Measurements from ENCODE around the gene SLC25A18.
"Not testable (repeated sequence)": the region's sequence is repeated elsewhere in the genome, so short reads cannot be mapped to it uniquely, and the experiment has no call there.

Gene SLC25A18, protein sequence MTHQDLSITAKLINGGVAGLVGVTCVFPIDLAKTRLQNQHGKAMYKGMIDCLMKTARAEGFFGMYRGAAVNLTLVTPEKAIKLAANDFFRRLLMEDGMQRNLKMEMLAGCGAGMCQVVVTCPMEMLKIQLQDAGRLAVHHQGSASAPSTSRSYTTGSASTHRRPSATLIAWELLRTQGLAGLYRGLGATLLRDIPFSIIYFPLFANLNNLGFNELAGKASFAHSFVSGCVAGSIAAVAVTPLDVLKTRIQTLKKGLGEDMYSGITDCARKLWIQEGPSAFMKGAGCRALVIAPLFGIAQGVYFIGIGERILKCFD

GRCh38 chr22:17562906-17563870 is at the start of gene SLC25A18:
Gene SLC25A18 (plus strand): TSS chr22:17563498. CDS start chr22:17579945, 16,447 bp downstream.
- H3K27ac ChIP-seq (ENCODE audit: low read length): peak within 1 kb of the TSS; percentile 40
- peaks cover 21% of the 10 kb centered on the region for H3K36me3 ChIP-seq (ENCODE audit: insufficient read depth, low read depth, low read length)
- peak within 1 kb of the TSS; percentile 66; the same call in 1 of the 2 replicates for H3K9ac ChIP-seq (ENCODE audit: low read depth, low read length)
- H3K4me1 ChIP-seq (ENCODE audit: insufficient read depth, low read length): peaks cover 23% of the 10 kb centered on the region; the same call in 1 of the 2 replicates
- H3K9me3 ChIP-seq (ENCODE audit: insufficient read depth, low read depth, low read length): no peaks in the 10 kb centered on the region
- peak within 1 kb of the TSS; percentile 30; the same call in 1 of the 2 replicates for H3K4me3 ChIP-seq (ENCODE audit: low read length)
- H3K27me3 ChIP-seq (ENCODE audit: insufficient read depth, low read length): no peaks in the 10 kb centered on the region

- Histone ChIP-seq H3K9ac (ENCODE audit: low read depth, low read length) (no peak overlapping the region), H3K27me3 (ENCODE audit: insufficient read depth, low read length) (no peaks in the 10 kb centered on the region), H3K9me3 (ENCODE audit: insufficient read depth, low read depth, low read length) (no peaks in the 10 kb centered on the region), H3K36me3 (ENCODE audit: insufficient read depth, low read depth, low read length) (peaks cover 81% of the 10 kb centered on the region), H3K4me3 (ENCODE audit: low read length) (no peak overlapping the region), H3K27ac (ENCODE audit: low read length) (no peak overlapping the region), H3K4me1 (ENCODE audit: insufficient read depth, low read length) (no peaks in the 10 kb centered on the region)
Observed at GRCh38 chr22:17513612-17514011, 49.7 kb upstream of the SLC25A18 start.

DNA sequence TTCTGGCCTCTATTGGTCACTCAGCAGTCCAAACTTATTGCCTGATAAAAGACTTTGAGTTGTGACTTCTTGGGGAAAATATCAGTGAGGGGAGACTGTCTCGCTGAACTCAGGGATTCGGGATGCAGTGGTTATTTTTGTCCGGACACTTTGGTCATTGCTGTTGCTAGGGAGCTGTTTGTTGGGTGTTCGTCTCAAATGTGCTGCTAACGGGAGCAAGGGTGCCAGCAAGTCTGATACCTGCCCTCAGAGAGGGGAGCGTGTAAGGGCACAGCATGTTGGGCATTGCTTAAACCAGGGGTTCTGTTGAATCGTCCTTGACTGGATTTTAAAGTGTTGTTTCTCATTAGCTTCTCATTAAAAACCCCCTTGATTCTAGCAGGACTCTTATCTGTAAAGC is 49.2 kb upstream of the SLC25A18 start:
- Histone ChIP-seq H3K4me3 (ENCODE audit: low read length) (no peak overlapping the region), H3K27ac (ENCODE audit: low read length) (no peak overlapping the region), H3K27me3 (ENCODE audit: insufficient read depth, low read length) (no peaks in the 10 kb centered on the region), H3K9ac (ENCODE audit: low read depth, low read length) (no peak overlapping the region), H3K36me3 (ENCODE audit: insufficient read depth, low read depth, low read length) (peaks cover 80% of the 10 kb centered on the region), H3K4me1 (ENCODE audit: insufficient read depth, low read length) (no peaks in the 10 kb centered on the region), H3K9me3 (ENCODE audit: insufficient read depth, low read depth, low read length) (no peaks in the 10 kb centered on the region)

GRCh38 chr22:17518406-17518805 is 44.9 kb upstream of the SLC25A18 start:
- no peak overlapping the region for H3K27ac ChIP-seq (ENCODE audit: low read length)
- H3K4me1 ChIP-seq (ENCODE audit: insufficient read depth, low read length): no peaks in the 10 kb centered on the region
- no peak overlapping the region for H3K9ac ChIP-seq (ENCODE audit: low read depth, low read length)
- no peaks in the 10 kb centered on the region for H3K27me3 ChIP-seq (ENCODE audit: insufficient read depth, low read length)
- no peaks in the 10 kb centered on the region for H3K9me3 ChIP-seq (ENCODE audit: insufficient read depth, low read depth, low read length)
- H3K4me3 ChIP-seq (ENCODE audit: low read length): no peak overlapping the region
- H3K36me3 ChIP-seq (ENCODE audit: insufficient read depth, low read depth, low read length): peaks cover 50% of the 10 kb centered on the region

GRCh38 chr22:17521971-17522370 is 41.3 kb upstream of the SLC25A18 start:
- peaks cover 66% of the 10 kb centered on the region for H3K36me3 ChIP-seq (ENCODE audit: insufficient read depth, low read depth, low read length)
- H3K9ac ChIP-seq (ENCODE audit: low read depth, low read length); H3K27ac ChIP-seq (ENCODE audit: low read length); H3K4me3 ChIP-seq (ENCODE audit: low read length); H3K9me3 ChIP-seq (ENCODE audit: insufficient read depth, low read depth, low read length); H3K27me3 ChIP-seq (ENCODE audit: insufficient read depth, low read length); H3K4me1 ChIP-seq (ENCODE audit: insufficient read depth, low read length): not testable (repeated sequence)

- no peak overlapping the region for H3K27ac ChIP-seq (ENCODE audit: low read length)
- no peaks in the 10 kb centered on the region for H3K4me1 ChIP-seq (ENCODE audit: insufficient read depth, low read length)
Observed at GRCh38 chr22:17523925-17524324, 39.4 kb upstream of the SLC25A18 start.

GRCh38 chr22:17536269-17536668 is 27.0 kb upstream of the SLC25A18 start:
- Histone ChIP-seq H3K36me3 (ENCODE audit: insufficient read depth, low read depth, low read length) (peaks cover 65% of the 10 kb centered on the region), H3K4me1 (ENCODE audit: insufficient read depth, low read length) (peaks cover 9% of the 10 kb centered on the region; the same call in 1 of the 2 replicates), H3K4me3 (ENCODE audit: low read length) (no peak overlapping the region), H3K27ac (ENCODE audit: low read length) (no peak overlapping the region), H3K9ac (ENCODE audit: low read depth, low read length) (no peak overlapping the region), H3K9me3 (ENCODE audit: insufficient read depth, low read depth, low read length) (no peaks in the 10 kb centered on the region), H3K27me3 (ENCODE audit: insufficient read depth, low read length) (no peaks in the 10 kb centered on the region)

More at GRCh38 chr22:17523925-17524324, 39.4 kb upstream of the SLC25A18 start:
- H3K27me3 ChIP-seq (ENCODE audit: insufficient read depth, low read length): no peaks in the 10 kb centered on the region
- no peaks in the 10 kb centered on the region for H3K9me3 ChIP-seq (ENCODE audit: insufficient read depth, low read depth, low read length)
- peaks cover 67% of the 10 kb centered on the region for H3K36me3 ChIP-seq (ENCODE audit: insufficient read depth, low read depth, low read length)
- H3K4me3 ChIP-seq (ENCODE audit: low read length): no peak overlapping the region
- no peak overlapping the region for H3K9ac ChIP-seq (ENCODE audit: low read depth, low read length)

GRCh38 chr22:17537155-17537554 is 26.1 kb upstream of the SLC25A18 start:
- Histone ChIP-seq H3K9ac (ENCODE audit: low read depth, low read length) (0 out of 2 replicates have a peak overlapping the region, but pooled peaks have one; percentile 3), H3K27me3 (ENCODE audit: insufficient read depth, low read length) (no peaks in the 10 kb centered on the region), H3K4me1 (ENCODE audit: insufficient read depth, low read length) (peaks cover 9% of the 10 kb centered on the region; the same call in 1 of the 2 replicates), H3K27ac (ENCODE audit: low read length) (peak overlapping the region; percentile 55), H3K36me3 (ENCODE audit: insufficient read depth, low read depth, low read length) (peaks cover 65% of the 10 kb centered on the region), H3K9me3 (ENCODE audit: insufficient read depth, low read depth, low read length) (no peaks in the 10 kb centered on the region), H3K4me3 (ENCODE audit: low read length) (no peak overlapping the region)

GRCh38 chr22:17540481-17540880 is 22.8 kb upstream of the SLC25A18 start:
- Histone ChIP-seq H3K9ac (ENCODE audit: low read depth, low read length) (no peak overlapping the region), H3K27me3 (ENCODE audit: insufficient read depth, low read length) (no peaks in the 10 kb centered on the region), H3K27ac (ENCODE audit: low read length) (no peak overlapping the region), H3K9me3 (ENCODE audit: insufficient read depth, low read depth, low read length) (no peaks in the 10 kb centered on the region), H3K4me3 (ENCODE audit: low read length) (no peak overlapping the region), H3K36me3 (ENCODE audit: insufficient read depth, low read depth, low read length) (peaks cover 88% of the 10 kb centered on the region), H3K4me1 (ENCODE audit: insufficient read depth, low read length) (peaks cover 9% of the 10 kb centered on the region; the same call in 1 of the 2 replicates)

- Histone ChIP-seq H3K36me3 (ENCODE audit: insufficient read depth, low read depth, low read length) (peaks cover 94% of the 10 kb centered on the region), H3K27ac (ENCODE audit: low read length) (no peak overlapping the region), H3K9me3 (ENCODE audit: insufficient read depth, low read depth, low read length) (no peaks in the 10 kb centered on the region), H3K4me1 (ENCODE audit: insufficient read depth, low read length) (peaks cover 7% of the 10 kb centered on the region; the same call in 1 of the 2 replicates), H3K9ac (ENCODE audit: low read depth, low read length) (no peak overlapping the region), H3K27me3 (ENCODE audit: insufficient read depth, low read length) (no peaks in the 10 kb centered on the region), H3K4me3 (ENCODE audit: low read length) (no peak overlapping the region)
Observed at GRCh38 chr22:17541476-17541875, 21.8 kb upstream of the SLC25A18 start.

DNA sequence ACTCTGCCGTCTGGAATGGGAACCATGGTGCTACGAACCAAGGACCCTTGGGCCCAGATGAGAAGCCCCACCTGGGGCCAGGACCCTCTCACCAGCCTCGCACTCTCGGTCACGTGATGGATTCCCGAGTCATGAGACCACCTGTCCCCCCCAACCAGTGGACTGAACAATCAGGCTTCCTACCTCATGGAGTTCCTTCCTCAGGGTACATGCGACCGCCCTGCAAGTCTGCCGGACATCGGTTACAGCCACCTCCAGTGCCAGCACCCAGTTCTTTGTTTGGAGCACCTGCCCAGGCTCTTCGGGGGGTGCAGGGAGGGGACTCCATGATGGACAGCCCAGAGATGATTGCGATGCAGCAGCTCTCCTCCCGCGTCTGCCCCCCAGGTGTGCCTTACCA is 20.8 kb upstream of the SLC25A18 start:
- Histone ChIP-seq H3K27ac (ENCODE audit: low read length) (no peak overlapping the region), H3K9me3 (ENCODE audit: insufficient read depth, low read depth, low read length) (no peaks in the 10 kb centered on the region), H3K4me1 (ENCODE audit: insufficient read depth, low read length) (no peaks in the 10 kb centered on the region), H3K36me3 (ENCODE audit: insufficient read depth, low read depth, low read length) (peaks cover 91% of the 10 kb centered on the region), H3K9ac (ENCODE audit: low read depth, low read length) (no peak overlapping the region), H3K27me3 (ENCODE audit: insufficient read depth, low read length) (no peaks in the 10 kb centered on the region), H3K4me3 (ENCODE audit: low read length) (no peak overlapping the region)

Data from iPS-20b (cell line).